Mononuclear cell (primary cell): ENCODE data around the gene TTLL12. TPM values are rescaled to one million over a fixed set of nuclear protein-coding genes. Genes with fewer than 3 reads are reported as not detected.

Experiments used
- H3K27me3 ChIP-seq: 2 replicates; pipeline ENCODE4 v1.6.0; 2011; ENCODE audit warnings: low read length, control low read depth; ENCODE audit not compliant: insufficient read depth
- H3K4me1 ChIP-seq: 2 replicates; pipeline ENCODE4 v1.5.1; 2011; ENCODE audit warnings: mild to moderate bottlenecking, low read length, control low read depth; ENCODE audit not compliant: insufficient read depth
- H3K4me3 ChIP-seq: 2 replicates; pipeline ENCODE4 v1.5.1; 2011; ENCODE audit warnings: mild to moderate bottlenecking, low read length, moderate library complexity
- H3K9me3 ChIP-seq: 2 replicates; pipeline ENCODE4 v1.5.1; 2011; ENCODE audit warnings: low read depth, mild to moderate bottlenecking, control low read depth, low read length
- total RNA-seq: library from RNA; depleted of rRNA; stranded (reverse); fragments of >200 nt; gene quantifications from one replicate; pipeline ENCODE4 v1.2.3, GENCODE V29; 2012

The TTLL12 gene
- total RNA-seq, 1 donor: 4.3 TPM

DNA sequence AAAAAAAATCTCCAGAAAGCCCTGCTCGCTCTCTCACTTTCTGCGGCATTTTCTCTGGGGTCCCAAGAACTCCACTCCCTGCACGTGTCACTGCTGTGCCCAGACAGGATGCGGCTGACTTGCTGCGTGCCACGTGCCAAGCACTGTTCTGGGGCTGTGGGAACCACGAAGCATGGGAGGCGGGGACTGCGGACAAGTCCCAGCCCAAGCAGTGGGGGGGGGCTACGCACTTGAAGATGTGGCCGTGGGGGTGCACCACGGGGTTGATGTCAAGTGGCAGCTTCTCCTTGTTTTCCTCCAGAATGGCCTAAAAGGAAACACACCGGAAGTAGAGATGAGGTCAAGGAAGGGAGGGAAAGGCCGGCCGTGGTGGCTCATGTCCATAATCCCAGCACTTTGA, 10.8 kb downstream of the TTLL12 start:
- Histone ChIP-seq H3K27me3 (no peaks in the 10 kb centered on the region), H3K9me3 (no peaks in the 10 kb centered on the region), H3K4me1 (no peaks in the 10 kb centered on the region), H3K4me3 (no peak overlapping the region)

DNA sequence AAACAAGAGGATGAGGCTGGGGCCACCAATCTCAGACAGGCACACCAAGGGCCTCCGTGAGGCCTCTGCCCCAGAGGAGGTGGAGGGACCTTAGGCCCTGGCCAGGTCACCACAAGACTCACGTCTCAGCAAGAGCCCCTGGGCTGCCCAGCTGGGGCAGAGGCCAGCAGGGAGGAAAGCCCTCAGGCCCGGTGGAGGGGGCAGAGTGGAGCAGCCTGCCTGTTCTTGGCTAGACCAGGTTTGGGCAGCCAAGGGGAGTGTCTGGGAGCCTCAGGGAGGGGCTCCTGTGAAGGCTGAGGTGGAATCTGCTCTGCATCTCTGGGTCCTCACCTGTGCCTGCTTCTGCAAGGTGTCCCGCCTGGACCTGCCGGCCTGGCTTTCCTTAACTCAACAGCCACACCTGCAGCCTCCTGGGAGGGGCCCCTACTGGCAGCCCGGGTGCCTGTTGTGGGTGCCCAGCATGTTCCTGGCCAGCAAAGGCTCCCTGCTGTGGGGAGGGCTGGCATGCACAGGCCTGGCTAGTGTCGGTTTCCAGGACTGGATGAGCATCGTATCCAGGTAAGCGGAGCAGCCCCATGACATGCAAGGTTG, 11.9 kb downstream of the TTLL12 start:
- Histone ChIP-seq H3K4me3 (no peak overlapping the region), H3K4me1 (no peaks in the 10 kb centered on the region), H3K9me3 (no peaks in the 10 kb centered on the region), H3K27me3 (no peaks in the 10 kb centered on the region)

- Histone ChIP-seq H3K9me3 (no peaks in the 10 kb centered on the region), H3K4me3 (no peak overlapping the region), H3K4me1 (no peaks in the 10 kb centered on the region), H3K27me3 (no peaks in the 10 kb centered on the region)
Observed at GRCh38 chr22:43173976-43174720, 12.8 kb downstream of the TTLL12 start.

GRCh38 chr22:43173566-43173965, 13.4 kb downstream of the TTLL12 start:
- H3K4me3 ChIP-seq: no peak overlapping the region
- H3K27me3 ChIP-seq: no peaks in the 10 kb centered on the region
- H3K4me1 ChIP-seq: no peaks in the 10 kb centered on the region
- H3K9me3 ChIP-seq: no peaks in the 10 kb centered on the region

DNA sequence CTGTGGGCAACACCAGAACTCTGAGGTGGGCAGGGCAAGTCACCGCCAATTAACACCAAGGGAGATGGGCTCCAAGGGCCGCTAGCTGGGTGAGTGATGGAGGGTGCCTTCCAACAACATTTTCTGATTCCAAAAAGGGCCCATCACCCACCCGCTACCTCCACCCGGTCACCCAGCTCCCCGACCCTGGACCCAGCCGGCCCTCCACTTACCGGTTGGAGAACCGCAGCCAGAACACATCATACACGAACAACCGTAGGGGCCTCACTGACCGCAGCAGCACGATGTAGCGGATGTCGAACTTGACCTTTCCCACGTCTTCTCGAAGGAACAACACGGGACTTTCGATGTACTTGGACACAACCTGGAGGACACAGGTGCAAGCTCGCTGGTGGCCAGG, 14.7 kb downstream of the TTLL12 start:
- Histone ChIP-seq H3K27me3 (no peaks in the 10 kb centered on the region), H3K4me1 (no peaks in the 10 kb centered on the region), H3K4me3 (no peak overlapping the region), H3K9me3 (no peaks in the 10 kb centered on the region)

DNA sequence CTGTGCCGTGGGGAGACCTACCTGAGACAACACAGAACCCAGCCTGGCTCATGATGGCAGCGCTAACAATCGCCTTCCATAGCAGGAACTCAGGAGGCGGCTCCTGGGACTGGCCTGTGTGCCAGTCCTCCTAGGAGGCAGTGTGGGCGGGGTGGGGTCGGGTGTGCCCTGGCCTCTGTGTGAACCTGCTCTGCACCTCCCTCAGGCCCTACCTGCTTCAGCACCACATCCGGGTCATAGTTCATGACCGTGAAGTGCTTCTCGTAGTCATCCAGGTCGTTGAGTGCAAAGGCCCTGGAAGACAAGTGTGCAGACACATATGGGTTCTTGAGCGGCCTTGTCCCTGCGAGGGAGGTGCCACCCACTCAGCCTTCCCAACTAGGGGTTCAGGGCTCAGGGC, 15.3 kb downstream of the TTLL12 start:
- Histone ChIP-seq H3K4me1 (no peaks in the 10 kb centered on the region), H3K9me3 (no peaks in the 10 kb centered on the region), H3K27me3 (no peaks in the 10 kb centered on the region), H3K4me3 (no peak overlapping the region)

- H3K4me1 ChIP-seq: no peaks in the 10 kb centered on the region
- no peak overlapping the region for H3K4me3 ChIP-seq
- no peaks in the 10 kb centered on the region for H3K27me3 ChIP-seq
- H3K9me3 ChIP-seq: no peaks in the 10 kb centered on the region
Observed at GRCh38 chr22:43171019-43171491, 15.9 kb downstream of the TTLL12 start.

GRCh38 chr22:43170131-43170480, 16.8 kb downstream of the TTLL12 start:
- H3K9me3 ChIP-seq: no peaks in the 10 kb centered on the region
- no peaks in the 10 kb centered on the region for H3K4me1 ChIP-seq
- no peak overlapping the region for H3K4me3 ChIP-seq
- no peaks in the 10 kb centered on the region for H3K27me3 ChIP-seq

DNA sequence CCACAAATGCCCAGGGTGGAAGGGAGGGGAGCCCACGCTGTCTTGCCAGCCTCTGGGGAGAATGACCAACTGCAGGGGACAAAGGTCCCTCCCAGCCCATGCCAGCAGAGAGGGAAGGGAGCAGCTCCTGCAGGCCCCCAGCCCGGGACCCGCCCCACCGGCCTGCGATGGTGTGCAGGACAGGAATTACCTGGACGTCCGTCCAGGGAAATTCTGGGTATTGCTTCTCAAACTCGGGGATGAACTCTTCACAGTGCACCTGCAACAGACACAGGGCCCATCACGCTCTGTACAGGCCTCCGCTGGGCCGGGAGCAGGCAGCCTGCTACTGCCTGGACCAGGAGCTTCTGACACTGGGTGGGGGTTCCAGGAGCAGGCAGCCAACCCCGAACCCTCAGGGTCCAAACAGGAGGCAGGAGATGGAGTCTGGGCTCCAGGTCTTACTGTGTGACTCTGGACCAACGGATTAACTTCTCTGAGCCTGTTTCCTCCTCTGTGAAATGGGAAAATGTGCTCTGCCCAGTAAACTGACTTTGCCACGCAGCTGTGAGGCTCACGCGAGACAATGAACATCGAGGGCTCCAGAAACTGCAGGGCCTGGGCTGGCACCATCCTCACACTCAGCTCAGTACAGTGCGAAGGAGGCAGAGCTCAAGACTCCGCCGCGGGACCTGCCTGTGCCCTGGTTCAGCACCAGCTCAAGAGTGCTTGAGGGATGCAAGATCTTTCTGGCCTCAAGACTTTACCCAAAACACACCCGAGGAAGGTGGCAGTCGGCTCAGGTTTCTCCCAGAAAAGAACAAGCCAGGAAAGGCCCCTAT, 17.4 kb downstream of the TTLL12 start:
- H3K4me3 ChIP-seq: no peak overlapping the region
- no peaks in the 10 kb centered on the region for H3K4me1 ChIP-seq
- H3K27me3 ChIP-seq: no peaks in the 10 kb centered on the region
- H3K9me3 ChIP-seq: no peaks in the 10 kb centered on the region

DNA sequence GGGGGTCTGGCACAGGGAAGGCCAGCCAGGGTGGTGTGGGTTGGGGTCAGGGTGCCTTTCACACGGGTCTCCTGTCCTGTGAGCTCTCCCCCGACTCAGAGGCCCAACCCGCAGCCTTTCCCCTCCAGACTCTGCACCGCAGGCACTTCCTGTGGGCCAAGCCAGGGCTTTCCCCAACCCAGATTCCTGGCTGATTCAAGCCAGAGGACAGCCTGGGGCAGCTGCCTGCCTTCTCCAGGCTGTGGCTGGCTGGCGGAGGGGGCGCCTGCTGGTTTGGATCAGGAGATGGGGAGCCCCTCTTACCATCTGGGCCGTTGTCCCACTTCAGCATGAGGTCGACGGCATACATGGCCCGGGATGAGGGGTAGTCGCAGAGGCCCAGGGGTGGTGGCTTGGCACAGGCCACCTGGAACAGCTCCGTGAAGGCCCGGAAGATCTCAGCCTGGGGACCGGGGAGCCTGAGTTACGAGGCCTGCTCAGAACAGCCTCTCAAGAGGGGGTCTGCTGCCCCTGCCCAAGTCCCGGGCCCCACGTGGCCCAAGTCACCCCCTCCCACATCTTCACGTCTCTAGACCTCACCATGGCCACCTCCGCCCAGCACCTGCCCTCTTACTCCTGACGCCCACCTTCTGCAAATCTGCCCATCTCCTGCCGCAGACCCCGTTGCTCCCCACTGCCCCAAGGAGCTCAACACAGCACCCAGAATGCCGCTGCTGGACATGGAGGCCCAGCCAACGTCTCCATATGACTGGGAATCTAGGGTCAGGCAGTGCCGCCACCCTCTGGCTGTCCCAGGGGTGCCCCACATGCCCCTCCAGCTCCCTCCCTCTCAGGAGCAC, 18.2 kb downstream of the TTLL12 start:
- no peaks in the 10 kb centered on the region for H3K27me3 ChIP-seq
- no peaks in the 10 kb centered on the region for H3K9me3 ChIP-seq
- no peak overlapping the region for H3K4me3 ChIP-seq
- H3K4me1 ChIP-seq: peaks cover 5% of the 10 kb centered on the region

GRCh38 chr22:43167001-43167589, 19.8 kb downstream of the TTLL12 start:
- Histone ChIP-seq H3K4me3 (no peak overlapping the region), H3K4me1 (peaks cover 16% of the 10 kb centered on the region), H3K27me3 (no peaks in the 10 kb centered on the region), H3K9me3 (no peaks in the 10 kb centered on the region)

DNA sequence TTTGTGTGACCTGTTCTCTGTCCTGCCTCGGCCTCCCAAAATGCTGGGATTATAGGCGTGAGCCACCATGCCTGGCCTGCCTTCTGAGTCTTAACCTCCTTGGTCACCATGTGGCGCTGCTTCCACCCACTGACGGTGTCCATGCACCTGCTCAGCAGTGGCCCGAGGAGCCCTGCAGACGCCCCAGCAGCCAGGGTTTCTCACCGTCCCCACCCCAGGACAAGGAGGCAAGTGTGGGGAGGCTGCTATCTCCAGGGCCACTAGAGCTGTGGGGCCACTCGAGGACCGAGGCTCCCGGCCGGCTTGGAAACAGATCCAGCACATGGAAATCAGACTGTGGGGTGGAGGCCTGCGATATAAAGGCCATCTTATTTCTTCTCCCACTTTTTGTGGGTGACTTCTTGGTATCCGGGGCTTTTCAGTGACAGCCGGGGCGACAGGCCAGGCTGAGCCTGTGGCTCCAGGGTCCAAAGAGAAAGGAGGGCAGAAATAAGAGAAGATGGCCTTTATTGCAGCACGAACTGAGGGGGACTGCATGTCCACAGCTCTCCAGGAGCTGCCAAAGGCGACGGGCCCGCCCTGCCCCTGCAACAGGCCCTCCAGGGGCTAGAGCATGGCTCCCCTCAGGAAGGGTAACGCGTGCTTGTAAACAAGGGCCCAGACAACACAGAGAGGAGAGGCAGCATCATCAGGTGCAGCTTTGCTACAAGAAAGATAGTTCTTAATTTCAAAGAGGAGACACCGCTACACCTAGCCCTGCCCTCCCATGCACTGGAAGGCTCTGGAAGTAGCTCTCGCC, 20.6 kb downstream of the TTLL12 start:
- Histone ChIP-seq H3K27me3 (no peaks in the 10 kb centered on the region), H3K9me3 (no peaks in the 10 kb centered on the region), H3K4me1 (peaks cover 16% of the 10 kb centered on the region), H3K4me3 (no peak overlapping the region)

DNA sequence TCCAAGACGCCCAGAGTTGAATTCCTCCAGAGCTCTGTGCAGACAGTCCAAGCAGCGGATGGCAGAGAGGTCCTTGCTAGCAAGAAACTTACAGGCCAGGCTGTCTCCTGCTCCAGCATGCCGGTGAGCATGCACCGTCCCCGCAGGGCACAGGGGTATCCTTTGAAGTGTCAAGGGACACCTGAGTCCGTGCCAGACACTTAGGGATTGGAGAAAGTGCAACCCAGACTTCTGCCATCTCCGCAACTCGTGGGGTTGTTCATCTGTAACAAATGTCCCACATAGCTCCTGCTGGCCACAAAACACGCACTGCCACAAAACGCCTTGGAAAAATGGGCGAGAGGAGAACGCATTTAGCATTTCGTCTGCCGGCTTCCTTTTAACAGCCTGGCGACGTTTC, 22.3 kb downstream of the TTLL12 start:
- Histone ChIP-seq H3K27me3 (no peaks in the 10 kb centered on the region), H3K9me3 (no peaks in the 10 kb centered on the region), H3K4me1 (peaks cover 16% of the 10 kb centered on the region), H3K4me3 (no peak overlapping the region)
